GM23338 (cell line): Measurements from ENCODE around the gene TBK1. TPM values are rescaled to one million over a fixed set of nuclear protein-coding genes. Genes with fewer than 3 reads are reported as not detected.

Experiments used
- ATAC-seq: fragments of 200-7000 bp; cut with Tn5 transposase; 3 replicates; pipeline ENCODE4 v1.9.1; 2020
- DNase-seq: peaks from one replicate; pipeline ENCODE4 v3.0.0-alpha.2; 2015; ENCODE audit warnings: low spot score
- H2AFZ ChIP-seq: fragments of 200-600 bp; sonication (generic); 2 replicates; pipeline ENCODE4 v1.8.0; 2016; ENCODE audit warnings: antibody characterized with exemption, mild to moderate bottlenecking, moderate library complexity
- H3F3A ChIP-seq: fragments of 200-600 bp; sonication (generic); replicated peaks from 2 replicates; pipeline ENCODE4 v1.8.0; 2017; ENCODE audit warnings: antibody characterized with exemption, mixed run types, low read depth
- H3K27ac ChIP-seq: fragments of 200-600 bp; sonication (generic); 2 replicates; pipeline ENCODE4 v1.6.1; 2016; ENCODE audit warnings: low read depth
- H3K27me3 ChIP-seq: fragments of 200-600 bp; sonication (generic); 2 replicates; pipeline ENCODE4 v1.8.0; 2016; ENCODE audit warnings: mild to moderate bottlenecking, mixed run types, moderate library complexity; ENCODE audit not compliant: insufficient read depth
- H3K36me3 ChIP-seq: fragments of 200-600 bp; sonication (generic); 2 replicates; pipeline ENCODE4 v1.8.0; 2016; ENCODE audit warnings: mild to moderate bottlenecking; ENCODE audit not compliant: insufficient read depth
- H3K4me1 ChIP-seq: fragments of 200-600 bp; sonication (generic); 2 replicates; pipeline ENCODE4 v1.8.0; 2016; ENCODE audit warnings: mild to moderate bottlenecking, moderate library complexity; ENCODE audit not compliant: insufficient read depth
- H3K4me2 ChIP-seq: fragments of 200-600 bp; sonication (generic); 2 replicates; pipeline ENCODE4 v1.7.1; 2017; ENCODE audit warnings: mixed run types
- H3K4me3 ChIP-seq: fragments of 200-600 bp; sonication (generic); 2 replicates; pipeline ENCODE4 v1.6.1; 2016; ENCODE audit warnings: mixed run types
- H3K79me2 ChIP-seq: fragments of 200-600 bp; sonication (generic); replicated peaks from 2 replicates; pipeline ENCODE4 v1.8.0; 2017; ENCODE audit warnings: mild to moderate bottlenecking; ENCODE audit not compliant: insufficient read depth
- H3K9me2 ChIP-seq: fragments of 200-600 bp; sonication (generic); 2 replicates; pipeline ENCODE4 v1.8.0; 2017; ENCODE audit not compliant: insufficient read depth
- H4K20me1 ChIP-seq: fragments of 200-600 bp; sonication (generic); replicated peaks from 2 replicates; pipeline ENCODE4 v1.8.0; 2017; ENCODE audit warnings: mild to moderate bottlenecking; ENCODE audit not compliant: insufficient read depth
- H3K27ac Mint-ChIP-seq: 2 replicates; pipeline ENCODE4 v1.8.0; 2020; ENCODE audit warnings: inconsistent platforms, mild to moderate bottlenecking, moderate library complexity, mixed read lengths
- H3K27me3 Mint-ChIP-seq: 3 replicates; pipeline ENCODE4 v1.8.0; 2022; ENCODE audit warnings: low read depth, mild to moderate bottlenecking, moderate library complexity, mixed read lengths, inconsistent platforms; ENCODE audit not compliant: insufficient read depth, poor library complexity
- H3K36me3 Mint-ChIP-seq: 3 replicates; pipeline ENCODE4 v1.8.0; 2021; ENCODE audit warnings: low read depth, mild to moderate bottlenecking, inconsistent platforms, moderate library complexity, mixed read lengths
- H3K4me1 Mint-ChIP-seq: 3 replicates; pipeline ENCODE4 v1.8.0; 2020; ENCODE audit warnings: mild to moderate bottlenecking, inconsistent platforms, mixed read lengths
- H3K4me3 Mint-ChIP-seq: 3 replicates; pipeline ENCODE4 v1.8.0; 2021; ENCODE audit warnings: moderate library complexity, mild to moderate bottlenecking, inconsistent platforms, mixed read lengths
- H3K9me3 Mint-ChIP-seq: 3 replicates; pipeline ENCODE4 v1.8.0; 2020; ENCODE audit warnings: moderate library complexity, mild to moderate bottlenecking, inconsistent platforms, mixed read lengths
- CREB1 ChIP-seq: fragments of 250-450 bp; sonication (Bioruptor Pico); IDR thresholded peaks from 2 replicates; pipeline ENCODE4 v1.5.0; 2020; ENCODE audit warnings: low read depth, mild to moderate bottlenecking, moderate library complexity
- CTCF ChIP-seq, 2 experiments: fragments of 200-600 bp in 1 of 2; sonication (generic) in 1 of 2; conservative IDR thresholded peaks; 2 replicates each; pipeline versions ENCODE4 v1.5.1 to v1.6.1; 2016 to 2017; ENCODE audit warnings: antibody characterized with exemption in 2 of 2, low read depth in 2 of 2, mild to moderate bottlenecking in 2 of 2, moderate library complexity in 1 of 2
- ETS1 ChIP-seq: IDR thresholded peaks from 2 replicates; pipeline ENCODE4 v1.6.1; 2016; ENCODE audit warnings: antibody characterized with exemption
- EZH2 ChIP-seq: fragments of 200-600 bp; sonication (generic); IDR thresholded peaks from one replicate; pipeline ENCODE4 v1.8.0; 2017; ENCODE audit warnings: antibody characterized with exemption, mild to moderate bottlenecking, low read depth; ENCODE audit not compliant: unreplicated experiment
- EZH2phosphoT487 ChIP-seq: fragments of 200-600 bp; sonication (generic); IDR thresholded peaks from one replicate; pipeline ENCODE4 v1.8.1; 2018; ENCODE audit warnings: antibody characterized with exemption; ENCODE audit not compliant: unreplicated experiment
- JUNB ChIP-seq: IDR thresholded peaks from one replicate; pipeline ENCODE4 v1.6.1; 2016; ENCODE audit warnings: antibody characterized with exemption; ENCODE audit not compliant: unreplicated experiment
- NANOG ChIP-seq: IDR thresholded peaks from 2 replicates; pipeline ENCODE4 v1.6.1; 2016; ENCODE audit warnings: antibody characterized with exemption, borderline replicate concordance
- POLR2AphosphoS5 ChIP-seq: IDR thresholded peaks from 2 replicates; pipeline ENCODE4 v1.6.1; 2016; ENCODE audit warnings: antibody characterized with exemption, low read depth
- REST ChIP-seq: IDR thresholded peaks from one replicate; pipeline ENCODE4 v1.6.1; 2018; ENCODE audit warnings: antibody characterized with exemption; ENCODE audit not compliant: unreplicated experiment
- STAT1 ChIP-seq: IDR thresholded peaks from one replicate; pipeline ENCODE4 v1.6.1; 2016; ENCODE audit warnings: antibody characterized with exemption; ENCODE audit not compliant: unreplicated experiment
- ZNF114 ChIP-seq: fragments of 250-450 bp; sonication (Bioruptor Pico); IDR thresholded peaks from 2 replicates; pipeline ENCODE4 v1.5.0; 2020; ENCODE audit warnings: mild to moderate bottlenecking, moderate library complexity
- polyA plus RNA-seq: library from polyadenylated mRNA; unstranded; fragments of >200 nt; fragmentation: Nextera tagmentation; extraction: Ambion mirVana; gene quantifications from 2 replicates; pipeline ENCODE4 v1.2.1, GENCODE V29; 2016
- total RNA-seq: library from RNA; depleted of rRNA; stranded (reverse); fragments of >200 nt; shearing (Covaris generic); gene quantifications from 2 replicates; pipeline ENCODE4 v1.2.3, GENCODE V29; 2014

TBK1 gene
- total and polyA plus RNA-seq, 2 experiments from 2014 or later: 21.7 to 29.9 TPM

- H3K79me2 ChIP-seq: peaks cover 38% of the 10 kb centered on the region
- H3K4me1 ChIP-seq: no peaks in the 10 kb centered on the region
- H3F3A ChIP-seq: no peaks in the 10 kb centered on the region
- ATAC-seq (no peak), DNase-seq (no peak)
- no peak for TF ChIP-seq STAT1
- no peak overlapping the region for H3K4me2 ChIP-seq
- Mint-ChIP-seq H3K4me3 (no peak overlapping the region), H3K27ac (no peak overlapping the region), H3K9me3 (peaks cover 27% of the 10 kb centered on the region), H3K27me3 (peaks cover 2% of the 10 kb centered on the region), H3K36me3 (peaks cover 73% of the 10 kb centered on the region), H3K4me1 (no peaks in the 10 kb centered on the region)
- no peaks in the 10 kb centered on the region for H3K27me3 ChIP-seq
- 0 out of 2 replicates have a peak, but pooled peaks cover 7% of the 10 kb centered on the region for H4K20me1 ChIP-seq
- H3K4me3 ChIP-seq: no peak overlapping the region
- H2AFZ ChIP-seq: no peak overlapping the region
- H3K36me3 ChIP-seq: peaks cover 36% of the 10 kb centered on the region
- no peak overlapping the region for H3K27ac ChIP-seq
- no peaks in the 10 kb centered on the region for H3K9me2 ChIP-seq
Observed at GRCh38 chr12:64475518-64475917, 23.6 kb downstream of the TBK1 start.

- H3K4me1 ChIP-seq: no peaks in the 10 kb centered on the region
- Mint-ChIP-seq H3K4me3 (no peak overlapping the region), H3K9me3 (peaks cover 27% of the 10 kb centered on the region), H3K36me3 (peaks cover 63% of the 10 kb centered on the region), H3K27ac (no peak overlapping the region), H3K27me3 (peaks cover 2% of the 10 kb centered on the region), H3K4me1 (no peaks in the 10 kb centered on the region)
- H3K4me3 ChIP-seq: no peak overlapping the region
- no peaks in the 10 kb centered on the region for H3K9me2 ChIP-seq
- DNase-seq: no peak
- H2AFZ ChIP-seq: no peak overlapping the region
- H3K27me3 ChIP-seq: no peaks in the 10 kb centered on the region
- no peaks in the 10 kb centered on the region for H3F3A ChIP-seq
- no peak for ATAC-seq
- no peak overlapping the region for H3K27ac ChIP-seq
- 0 out of 2 replicates have a peak, but pooled peaks cover 3% of the 10 kb centered on the region for H4K20me1 ChIP-seq
- H3K4me2 ChIP-seq: no peak overlapping the region
- peaks cover 38% of the 10 kb centered on the region for H3K79me2 ChIP-seq
- H3K36me3 ChIP-seq: peaks cover 34% of the 10 kb centered on the region
- TF ChIP-seq REST: no peak
- no peak for TF ChIP-seq CREB1 (CRISPR knock-in tag)
- no peak for TF ChIP-seq CTCF (conservative IDR thresholded peaks at IDR 0.05; ENCODE audit: low read depth in 2 of 2)
- TF ChIP-seq STAT1: no peak
- TF ChIP-seq EZH2phosphoT487: no peak
- no peak for TF ChIP-seq POLR2AphosphoS5
- no peak for TF ChIP-seq EZH2
- TF ChIP-seq NANOG: no peak
- no peak for TF ChIP-seq JUNB
- no peak for TF ChIP-seq ETS1
- TF ChIP-seq ZNF114: no peak
Observed at GRCh38 chr12:64476844-64477243, 24.9 kb downstream of the TBK1 start.
